OCI-LY1 (cell line): ENCODE results near the gene CACNA2D3.

Source experiments
- H2AFZ ChIP-seq: fragments of 200-600 bp; sonication (generic), shearing (Covaris generic); 2 replicates; pipeline ENCODE4 v1.6.0; 2014; ENCODE audit warnings: antibody characterized with exemption, mild to moderate bottlenecking, low read length
- H3F3A ChIP-seq: fragments of 200-600 bp; sonication (generic), shearing (Covaris generic); 2 replicates; pipeline ENCODE4 v1.6.0; 2014; ENCODE audit warnings: mild to moderate bottlenecking, antibody characterized with exemption, low read length, moderate library complexity; ENCODE audit not compliant: insufficient read depth
- H3K27ac ChIP-seq: fragments of 200-600 bp; sonication (generic); 2 replicates; pipeline ENCODE4 v1.5.1; 2014; ENCODE audit warnings: low read length, mixed run types, mild to moderate bottlenecking, low read depth; ENCODE audit not compliant: poor library complexity, severe bottlenecking
- H3K27me3 ChIP-seq: fragments of 200-600 bp; sonication (generic); 2 replicates; pipeline ENCODE4 v1.6.0; 2014; ENCODE audit warnings: antibody characterized with exemption, mild to moderate bottlenecking, low read length, moderate library complexity; ENCODE audit not compliant: insufficient read depth
- H3K36me3 ChIP-seq: fragments of 200-600 bp; sonication (generic); 2 replicates; pipeline ENCODE4 v1.6.1; 2014; ENCODE audit warnings: mild to moderate bottlenecking, antibody characterized with exemption, low read length, moderate library complexity, mixed read lengths; ENCODE audit not compliant: insufficient read depth
- H3K4me1 ChIP-seq: fragments of 200-600 bp; sonication (generic); 2 replicates; pipeline ENCODE4 v1.5.1; 2014; ENCODE audit warnings: mild to moderate bottlenecking, low read length, moderate library complexity; ENCODE audit not compliant: insufficient read depth, severe bottlenecking
- H3K4me2 ChIP-seq: fragments of 200-600 bp; sonication (generic), shearing (Covaris generic); 2 replicates; pipeline ENCODE4 v1.6.1; 2014; ENCODE audit warnings: low read length
- H3K4me3 ChIP-seq: fragments of 200-600 bp; sonication (generic); 2 replicates; pipeline ENCODE4 v1.5.1; 2014; ENCODE audit warnings: low read length, low read depth, mild to moderate bottlenecking, mixed read lengths; ENCODE audit not compliant: poor library complexity, severe bottlenecking
- H3K79me2 ChIP-seq: fragments of 200-600 bp; shearing (Covaris generic); 2 replicates; pipeline ENCODE4 v1.6.1; 2016; ENCODE audit warnings: mixed run types, low read length, mixed read lengths; ENCODE audit not compliant: insufficient read depth
- H3K9ac ChIP-seq: fragments of 200-600 bp; sonication (generic), shearing (Covaris generic); 2 replicates; pipeline ENCODE4 v1.6.1; 2014; ENCODE audit warnings: mild to moderate bottlenecking, low read length, mixed read lengths
- H3K9me2 ChIP-seq: fragments of 200-600 bp; sonication (generic), shearing (Covaris generic); 2 replicates; pipeline ENCODE4 v1.6.1; 2014; ENCODE audit warnings: low read depth, mild to moderate bottlenecking, low read length, mixed read lengths
- H3K9me3 ChIP-seq: fragments of 200-600 bp; shearing (Covaris generic); 2 replicates; pipeline ENCODE4 v1.6.1; 2014; ENCODE audit warnings: low read length, mixed read lengths
- H4K20me1 ChIP-seq: fragments of 200-600 bp; sonication (generic), shearing (Covaris generic); 2 replicates; pipeline ENCODE4 v1.6.0; 2016; ENCODE audit warnings: mild to moderate bottlenecking, low read length; ENCODE audit not compliant: insufficient read depth
- CTCF ChIP-seq: fragments of 200-600 bp; sonication (generic), shearing (Covaris generic); IDR thresholded peaks from 2 replicates; pipeline ENCODE4 v1.5.1; 2017; ENCODE audit warnings: mild to moderate bottlenecking, antibody characterized with exemption, low read length, moderate library complexity, mixed read lengths
- EZH2 ChIP-seq: fragments of 200-600 bp; sonication (generic), shearing (Covaris generic); IDR thresholded peaks from 2 replicates; pipeline ENCODE4 v1.8.0; 2017; ENCODE audit warnings: borderline replicate concordance, mixed run types, mild to moderate bottlenecking, antibody characterized with exemption, low read length, moderate library complexity, mixed read lengths

Gene CACNA2D3

GRCh38 chr3:54173371-54173770 is 51.0 kb downstream of the CACNA2D3 start:
- H2AFZ ChIP-seq: no peak overlapping the region
- TF ChIP-seq EZH2: no peak
- TF ChIP-seq CTCF: no peak
- no peak overlapping the region for H3K27ac ChIP-seq
- no peak overlapping the region for H3K4me2 ChIP-seq
- H3F3A ChIP-seq: no peaks in the 10 kb centered on the region
- no peaks in the 10 kb centered on the region for H3K36me3 ChIP-seq
- no peaks in the 10 kb centered on the region for H3K9me3 ChIP-seq
- no peaks in the 10 kb centered on the region for H3K79me2 ChIP-seq
- H3K9me2 ChIP-seq: no peaks in the 10 kb centered on the region
- H3K4me1 ChIP-seq: no peaks in the 10 kb centered on the region
- H3K4me3 ChIP-seq: no peak overlapping the region
- H3K9ac ChIP-seq: no peak overlapping the region
- H3K27me3 ChIP-seq: no peaks in the 10 kb centered on the region
- no peaks in the 10 kb centered on the region for H4K20me1 ChIP-seq

- TF ChIP-seq CTCF (no peak), EZH2 (no peak)
- Histone ChIP-seq H3K4me2 (no peak overlapping the region), H3K4me3 (no peak overlapping the region), H3K79me2 (no peaks in the 10 kb centered on the region), H3K36me3 (no peaks in the 10 kb centered on the region), H2AFZ (no peak overlapping the region), H3K9ac (no peak overlapping the region), H3K9me2 (no peaks in the 10 kb centered on the region), H3K9me3 (no peaks in the 10 kb centered on the region), H3K27ac (no peak overlapping the region), H4K20me1 (no peaks in the 10 kb centered on the region), H3K27me3 (no peaks in the 10 kb centered on the region), H3K4me1 (no peaks in the 10 kb centered on the region), H3F3A (no peaks in the 10 kb centered on the region)
These were observed 53.8 kb downstream of the CACNA2D3 start for GRCh38 chr3:54176106-54176505.

GRCh38 chr3:54177816-54178215 is 55.5 kb downstream of the CACNA2D3 start:
- Histone ChIP-seq H3K27me3 (no peaks in the 10 kb centered on the region), H4K20me1 (no peaks in the 10 kb centered on the region), H3F3A (no peaks in the 10 kb centered on the region), H3K36me3 (no peaks in the 10 kb centered on the region), H3K27ac (no peak overlapping the region), H3K79me2 (no peaks in the 10 kb centered on the region), H3K9me3 (no peaks in the 10 kb centered on the region), H2AFZ (no peak overlapping the region), H3K4me3 (no peak overlapping the region), H3K4me1 (no peaks in the 10 kb centered on the region), H3K9me2 (no peaks in the 10 kb centered on the region), H3K4me2 (no peak overlapping the region), H3K9ac (no peak overlapping the region)
- TF ChIP-seq CTCF (no peak), EZH2 (no peak)
